Astrocyte (in vitro differentiated cells and primary cell): ENCODE results near the gene SPHK2. TPM values are rescaled to one million over a fixed set of nuclear protein-coding genes. Genes with fewer than 3 reads are reported as not detected.
A peak's percentile ranks its signal among the peaks of the same experiment; 100 is the strongest.

Experiments used
- DNase-seq: peaks from one replicate; pipeline ENCODE4 v3.0.0-alpha.2; 2010; ENCODE audit warnings: low read depth
- FAIRE-seq: peaks from 2 replicates; lab custom pipeline; 2011; peaks lifted over from hg19 to GRCh38; lab: Jason Lieb, UNC
- H2AFZ ChIP-seq: 2 replicates; pipeline ENCODE4 v1.6.0; 2012; ENCODE audit warnings: low read depth, low read length, inconsistent platforms
- H3K27ac ChIP-seq: 2 replicates; pipeline ENCODE4 v1.5.1; 2011; ENCODE audit warnings: low read depth, low read length, inconsistent platforms
- H3K27me3 ChIP-seq: 2 replicates; pipeline ENCODE4 v1.6.0; 2011; ENCODE audit warnings: low read length, inconsistent platforms; ENCODE audit not compliant: insufficient read depth
- H3K36me3 ChIP-seq: 2 replicates; pipeline ENCODE4 v1.5.1; 2011; ENCODE audit warnings: low read length, inconsistent platforms; ENCODE audit not compliant: insufficient read depth
- H3K4me1 ChIP-seq: 2 replicates; pipeline ENCODE4 v1.5.1; 2011; ENCODE audit warnings: low read length, inconsistent platforms; ENCODE audit not compliant: insufficient read depth
- H3K4me2 ChIP-seq: 2 replicates; pipeline ENCODE4 v1.6.0; 2012; ENCODE audit warnings: low read length, inconsistent platforms
- H3K4me3 ChIP-seq: 2 replicates; pipeline ENCODE4 v1.5.1; 2011; ENCODE audit warnings: low read depth, mild to moderate bottlenecking, low read length, inconsistent platforms; ENCODE audit not compliant: insufficient read depth
- H3K79me2 ChIP-seq: 2 replicates; pipeline ENCODE4 v1.6.0; 2012; ENCODE audit warnings: mild to moderate bottlenecking, low read length, inconsistent platforms; ENCODE audit not compliant: insufficient read depth
- H3K9ac ChIP-seq: 2 replicates; pipeline ENCODE4 v1.6.0; 2012; ENCODE audit warnings: mild to moderate bottlenecking, low read length, inconsistent platforms
- H3K9me3 ChIP-seq: 2 replicates; pipeline ENCODE4 v1.5.1; 2012; ENCODE audit warnings: low read depth, mild to moderate bottlenecking, low read length, inconsistent platforms; ENCODE audit not compliant: insufficient read depth
- H4K20me1 ChIP-seq: 2 replicates; pipeline ENCODE4 v1.6.0; 2012; ENCODE audit warnings: low read length, inconsistent platforms; ENCODE audit not compliant: insufficient read depth
- H3K27ac Mint-ChIP-seq: one replicate; pipeline ENCODE4 v1.8.0; 2021; ENCODE audit warnings: mild to moderate bottlenecking, mixed read lengths; ENCODE audit not compliant: unreplicated experiment
- H3K27me3 Mint-ChIP-seq: one replicate; pipeline ENCODE4 v1.8.0; 2021; ENCODE audit warnings: low read depth, mixed read lengths; ENCODE audit not compliant: unreplicated experiment
- H3K36me3 Mint-ChIP-seq: one replicate; pipeline ENCODE4 v1.8.0; 2021; ENCODE audit warnings: low read depth, mixed read lengths; ENCODE audit not compliant: unreplicated experiment
- H3K4me1 Mint-ChIP-seq: one replicate; pipeline ENCODE4 v1.8.0; 2021; ENCODE audit warnings: low read depth, mixed read lengths; ENCODE audit not compliant: unreplicated experiment
- H3K4me3 Mint-ChIP-seq: one replicate; pipeline ENCODE4 v1.8.0; 2021; ENCODE audit warnings: mild to moderate bottlenecking, moderate library complexity, mixed read lengths; ENCODE audit not compliant: unreplicated experiment
- H3K9me3 Mint-ChIP-seq: one replicate; pipeline ENCODE4 v1.8.0; 2021; ENCODE audit warnings: mild to moderate bottlenecking, mixed read lengths; ENCODE audit not compliant: unreplicated experiment
- EZH2 ChIP-seq: IDR thresholded peaks from 2 replicates; pipeline ENCODE4 v1.6.1; 2012; ENCODE audit warnings: mild to moderate bottlenecking, low read length, inconsistent platforms; ENCODE audit not compliant: insufficient read depth
- total RNA-seq: library from RNA; stranded (reverse); gene quantifications from 2 replicates; pipeline ENCODE4 v1.2.1, GENCODE V29; 2021
- TF ChIP-seq, protein P1 (sequence below): IDR thresholded peaks from 2 replicates; pipeline ENCODE4 v1.5.1; 2011; ENCODE audit warnings: low read depth, mild to moderate bottlenecking, inconsistent platforms, low read length, moderate library complexity; ENCODE audit not compliant: insufficient read depth

SPHK2 gene
- total RNA-seq, 1 donor from 2014 or later: 29.4 TPM

DNA sequence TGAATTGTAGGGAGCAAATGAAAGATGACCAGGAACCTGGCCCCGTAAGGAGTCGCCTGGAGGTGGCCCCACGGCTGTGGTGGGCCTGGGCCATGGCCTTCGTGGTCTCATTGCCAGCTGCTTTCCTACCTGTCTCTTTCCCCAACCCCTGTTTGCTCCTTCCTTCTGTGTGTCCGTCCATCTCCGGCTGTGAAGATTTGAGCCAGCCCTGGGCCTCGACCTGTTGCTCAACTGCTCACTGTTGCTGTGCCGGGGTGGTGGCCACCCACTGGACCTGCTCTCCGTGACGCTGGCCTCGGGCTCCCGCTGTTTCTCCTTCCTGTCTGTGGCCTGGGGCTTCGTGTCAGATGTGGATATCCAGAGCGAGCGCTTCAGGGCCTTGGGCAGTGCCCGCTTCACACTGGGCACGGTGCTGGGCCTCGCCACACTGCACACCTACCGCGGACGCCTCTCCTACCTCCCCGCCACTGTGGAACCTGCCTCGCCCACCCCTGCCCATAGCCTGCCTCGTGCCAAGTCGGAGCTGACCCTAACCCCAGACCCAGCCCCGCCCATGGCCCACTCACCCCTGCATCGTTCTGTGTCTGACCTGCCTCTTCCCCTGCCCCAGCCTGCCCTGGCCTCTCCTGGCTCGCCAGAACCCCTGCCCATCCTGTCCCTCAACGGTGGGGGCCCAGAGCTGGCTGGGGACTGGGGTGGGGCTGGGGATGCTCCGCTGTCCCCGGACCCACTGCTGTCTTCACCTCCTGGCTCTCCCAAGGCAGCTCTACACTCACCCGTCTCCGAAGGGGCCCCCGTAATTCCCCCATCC is 9.4 kb downstream of the SPHK2 start:
- H3K27me3 Mint-ChIP-seq: no peaks in the 10 kb centered on the region
- Histone ChIP-seq H3K27me3 (no peaks in the 10 kb centered on the region), H3K79me2 (peaks cover 14% of the 10 kb centered on the region), H3K4me1 (peaks cover 14% of the 10 kb centered on the region), H3K4me3 (no peak overlapping the region), H3K4me2 (no peak overlapping the region), H3K36me3 (no peaks in the 10 kb centered on the region), H3K27ac (no peak overlapping the region), H2AFZ (no peak overlapping the region), H4K20me1 (peaks cover 4% of the 10 kb centered on the region), H3K9me3 (no peaks in the 10 kb centered on the region), H3K9ac (no peak overlapping the region)
- H3K36me3 Mint-ChIP-seq: peaks cover 5% of the 10 kb centered on the region
- DNase-seq: no peak
- no peak overlapping the region for H3K27ac Mint-ChIP-seq
- H3K4me3 Mint-ChIP-seq: no peak overlapping the region
- H3K4me1 Mint-ChIP-seq: peaks cover 2% of the 10 kb centered on the region
- FAIRE-seq: no peak
- TF ChIP-seq, protein P1, sequence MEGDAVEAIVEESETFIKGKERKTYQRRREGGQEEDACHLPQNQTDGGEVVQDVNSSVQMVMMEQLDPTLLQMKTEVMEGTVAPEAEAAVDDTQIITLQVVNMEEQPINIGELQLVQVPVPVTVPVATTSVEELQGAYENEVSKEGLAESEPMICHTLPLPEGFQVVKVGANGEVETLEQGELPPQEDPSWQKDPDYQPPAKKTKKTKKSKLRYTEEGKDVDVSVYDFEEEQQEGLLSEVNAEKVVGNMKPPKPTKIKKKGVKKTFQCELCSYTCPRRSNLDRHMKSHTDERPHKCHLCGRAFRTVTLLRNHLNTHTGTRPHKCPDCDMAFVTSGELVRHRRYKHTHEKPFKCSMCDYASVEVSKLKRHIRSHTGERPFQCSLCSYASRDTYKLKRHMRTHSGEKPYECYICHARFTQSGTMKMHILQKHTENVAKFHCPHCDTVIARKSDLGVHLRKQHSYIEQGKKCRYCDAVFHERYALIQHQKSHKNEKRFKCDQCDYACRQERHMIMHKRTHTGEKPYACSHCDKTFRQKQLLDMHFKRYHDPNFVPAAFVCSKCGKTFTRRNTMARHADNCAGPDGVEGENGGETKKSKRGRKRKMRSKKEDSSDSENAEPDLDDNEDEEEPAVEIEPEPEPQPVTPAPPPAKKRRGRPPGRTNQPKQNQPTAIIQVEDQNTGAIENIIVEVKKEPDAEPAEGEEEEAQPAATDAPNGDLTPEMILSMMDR: no peak
- no peak for TF ChIP-seq EZH2
- no peaks in the 10 kb centered on the region for H3K9me3 Mint-ChIP-seq

DNA sequence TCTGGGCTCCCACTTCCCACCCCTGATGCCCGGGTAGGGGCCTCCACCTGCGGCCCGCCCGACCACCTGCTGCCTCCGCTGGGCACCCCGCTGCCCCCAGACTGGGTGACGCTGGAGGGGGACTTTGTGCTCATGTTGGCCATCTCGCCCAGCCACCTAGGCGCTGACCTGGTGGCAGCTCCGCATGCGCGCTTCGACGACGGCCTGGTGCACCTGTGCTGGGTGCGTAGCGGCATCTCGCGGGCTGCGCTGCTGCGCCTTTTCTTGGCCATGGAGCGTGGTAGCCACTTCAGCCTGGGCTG is 9.9 kb downstream of the SPHK2 start:
- Mint-ChIP-seq H3K9me3 (no peaks in the 10 kb centered on the region), H3K27ac (no peak overlapping the region), H3K4me3 (no peak overlapping the region), H3K27me3 (no peaks in the 10 kb centered on the region), H3K36me3 (peaks cover 5% of the 10 kb centered on the region), H3K4me1 (no peaks in the 10 kb centered on the region)
- no peaks in the 10 kb centered on the region for H3K27me3 ChIP-seq
- peaks cover 4% of the 10 kb centered on the region for H4K20me1 ChIP-seq
- H3K79me2 ChIP-seq: peaks cover 13% of the 10 kb centered on the region
- no peaks in the 10 kb centered on the region for H3K36me3 ChIP-seq
- TF ChIP-seq EZH2: no peak
- TF ChIP-seq, protein P1: no peak
- no peak overlapping the region for H3K9ac ChIP-seq
- H3K4me2 ChIP-seq: peak overlapping the region; percentile 74
- H3K27ac ChIP-seq: no peak overlapping the region
- H3K9me3 ChIP-seq: no peaks in the 10 kb centered on the region
- DNase-seq (no peak), FAIRE-seq (no peak)
- peaks cover 17% of the 10 kb centered on the region for H3K4me1 ChIP-seq
- no peak overlapping the region for H2AFZ ChIP-seq
- H3K4me3 ChIP-seq: no peak overlapping the region

DNA sequence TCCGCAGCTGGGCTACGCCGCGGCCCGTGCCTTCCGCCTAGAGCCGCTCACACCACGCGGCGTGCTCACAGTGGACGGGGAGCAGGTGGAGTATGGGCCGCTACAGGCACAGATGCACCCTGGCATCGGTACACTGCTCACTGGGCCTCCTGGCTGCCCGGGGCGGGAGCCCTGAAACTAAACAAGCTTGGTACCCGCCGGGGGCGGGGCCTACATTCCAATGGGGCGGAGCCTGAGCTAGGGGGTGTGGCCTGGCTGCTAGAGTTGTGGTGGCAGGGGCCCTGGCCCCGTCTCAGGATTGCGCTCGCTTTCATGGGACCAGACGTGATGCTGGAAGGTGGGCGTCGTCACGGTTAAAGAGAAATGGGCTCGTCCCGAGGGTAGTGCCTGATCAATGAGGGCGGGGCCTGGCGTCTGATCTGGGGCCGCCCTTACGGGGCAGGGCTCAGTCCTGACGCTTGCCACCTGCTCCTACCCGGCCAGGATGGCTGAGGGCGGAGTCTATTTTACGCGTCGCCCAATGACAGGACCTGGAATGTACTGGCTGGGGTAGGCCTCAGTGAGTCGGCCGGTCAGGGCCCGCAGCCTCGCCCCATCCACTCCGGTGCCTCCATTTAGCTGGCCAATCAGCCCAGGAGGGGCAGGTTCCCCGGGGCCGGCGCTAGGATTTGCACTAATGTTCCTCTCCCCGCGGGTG is 10.4 kb downstream of the SPHK2 start:
- TF ChIP-seq EZH2: no peak
- TF ChIP-seq, protein P1: no peak
- Histone ChIP-seq H3K4me1 (peaks cover 22% of the 10 kb centered on the region), H3K36me3 (no peaks in the 10 kb centered on the region), H3K9ac (peak overlapping the region; percentile 40), H3K27me3 (no peaks in the 10 kb centered on the region), H3K27ac (no peak overlapping the region), H3K4me2 (peak overlapping the region; percentile 74), H4K20me1 (peaks cover 4% of the 10 kb centered on the region), H3K79me2 (peaks cover 8% of the 10 kb centered on the region), H3K4me3 (peak overlapping the region; percentile 11), H2AFZ (peak overlapping the region; percentile 40), H3K9me3 (no peaks in the 10 kb centered on the region)
- Mint-ChIP-seq H3K4me1 (no peaks in the 10 kb centered on the region), H3K27ac (no peak overlapping the region), H3K36me3 (peaks cover 5% of the 10 kb centered on the region), H3K9me3 (no peaks in the 10 kb centered on the region), H3K27me3 (no peaks in the 10 kb centered on the region), H3K4me3 (peak overlapping the region; percentile 34)
- no peak for FAIRE-seq
- peak; percentile 64 for DNase-seq
